ENCODE results near the gene MUC3A.

The MUC3A gene

DNA sequence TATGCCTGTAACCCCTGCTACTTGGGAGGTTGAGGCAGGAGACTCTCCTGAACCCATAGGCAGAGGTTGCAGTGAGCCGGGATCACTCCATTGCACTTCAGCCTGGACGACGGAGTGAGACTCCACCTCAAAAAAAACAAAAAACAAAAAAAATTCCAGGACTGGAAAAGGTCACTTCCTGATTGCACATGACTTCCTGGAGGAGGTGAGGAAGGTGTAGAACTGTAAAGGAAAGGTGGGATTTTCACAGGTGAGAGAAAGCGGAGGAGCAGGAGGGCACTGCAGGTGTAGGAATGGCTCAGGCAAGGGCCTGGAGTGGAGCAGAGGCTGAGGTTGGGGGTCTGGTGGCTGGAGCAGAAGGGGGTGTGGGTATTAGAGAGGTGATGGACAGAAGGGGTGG lies 3.2 kb upstream of the MUC3A start:
- DNase-seq (ENCODE audit: low spot score): no peak

DNA sequence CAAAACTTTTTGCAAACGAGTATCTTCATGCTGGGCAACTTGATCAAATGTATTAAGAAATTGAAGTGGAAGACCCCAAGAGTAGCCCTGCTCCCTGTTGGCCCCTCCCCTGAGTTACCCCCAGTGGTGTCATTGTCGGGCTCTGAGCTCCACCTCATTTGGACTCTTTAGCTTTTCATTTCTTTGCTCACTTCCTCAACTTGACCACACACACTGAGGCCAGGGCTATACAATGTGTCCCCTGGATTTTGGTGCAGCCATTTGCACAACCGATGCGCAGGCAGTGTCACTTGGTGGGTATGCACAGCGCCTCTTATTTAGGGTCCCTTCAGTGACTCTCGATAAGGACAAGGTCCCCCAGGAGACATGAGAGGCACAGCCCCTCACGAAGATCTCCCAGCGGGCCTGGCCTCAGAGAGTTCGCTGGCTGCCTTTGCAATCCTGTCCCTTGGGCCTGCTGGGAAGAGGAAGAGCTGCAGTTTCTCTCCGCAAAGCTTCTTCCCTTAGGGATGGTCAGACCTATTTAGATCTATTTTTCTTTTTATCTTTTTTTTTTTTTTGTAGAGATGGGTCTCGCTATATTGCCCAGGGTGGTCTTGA lies 2.5 kb upstream of the MUC3A start:
- DNase-seq (ENCODE audit: low spot score): no peak

DNA sequence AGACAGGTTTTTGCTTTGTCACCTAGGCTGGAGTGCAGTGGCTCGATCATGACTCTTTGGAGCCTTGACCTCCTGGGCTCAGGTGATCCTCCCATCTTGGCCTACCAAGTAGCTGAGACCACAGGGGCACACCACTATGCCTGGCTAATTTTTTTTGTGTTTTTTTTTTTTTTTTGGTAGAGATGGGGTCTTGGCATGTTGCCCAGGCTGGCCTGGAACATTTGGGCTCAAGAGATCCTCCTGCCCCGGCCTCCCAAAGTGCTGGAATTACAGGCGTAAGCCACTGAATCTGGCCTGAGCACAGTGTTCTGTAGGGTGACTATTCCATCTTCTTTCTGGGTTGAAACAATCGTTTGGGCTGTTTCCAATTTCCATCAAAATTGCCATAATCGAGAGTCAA lies 1.5 kb upstream of the MUC3A start:
- DNase-seq (ENCODE audit: low spot score): no peak

DNA sequence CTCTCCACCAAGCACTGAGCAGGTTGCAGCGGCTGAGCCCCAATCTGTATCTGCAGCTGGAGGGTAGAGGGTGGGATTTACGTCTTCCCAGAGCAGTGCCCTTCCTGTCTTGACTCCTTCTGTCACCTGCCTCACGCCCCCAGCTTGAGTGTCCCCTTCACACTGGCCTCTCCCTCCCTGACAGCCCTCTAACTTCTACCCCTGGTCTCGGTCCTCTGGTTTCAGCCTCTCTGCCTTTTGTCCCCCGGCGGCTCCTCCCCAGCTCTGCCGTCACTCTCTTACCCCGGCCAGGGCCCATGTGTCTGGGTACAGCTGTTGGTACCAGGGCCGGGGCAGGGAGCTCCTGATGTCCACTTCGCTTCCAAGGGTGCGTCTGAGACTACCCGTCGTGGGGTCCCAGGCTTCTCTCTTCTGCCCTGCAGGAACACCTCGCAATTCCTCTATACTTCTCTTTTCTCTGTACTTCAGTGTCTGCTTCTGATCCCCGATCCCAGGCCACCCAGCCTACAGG lies 654 bp downstream of the MUC3A start:
- no peak for DNase-seq (ENCODE audit: low spot score)

DNA sequence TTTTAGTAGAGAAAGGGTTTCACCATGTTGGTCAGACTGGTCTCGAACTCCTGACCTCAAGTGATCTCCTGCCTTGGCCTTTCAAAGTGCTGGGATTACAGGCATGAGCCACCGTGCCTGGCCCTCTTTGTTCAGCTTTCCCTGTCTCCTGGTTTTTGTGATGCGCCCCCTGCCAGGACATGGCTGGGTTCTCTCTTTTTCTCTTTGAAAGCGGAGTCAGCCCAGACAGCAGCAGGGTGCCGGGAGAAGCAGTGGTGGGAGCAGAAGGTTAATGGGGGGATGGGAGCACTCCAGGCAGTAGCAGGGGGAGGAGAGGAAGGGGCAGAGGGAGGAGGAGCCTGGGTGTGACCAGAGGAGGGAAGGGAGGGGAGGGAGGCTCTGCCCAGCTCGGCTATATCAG lies 1.8 kb downstream of the MUC3A start:
- no peak for DNase-seq (ENCODE audit: low spot score)

DNA sequence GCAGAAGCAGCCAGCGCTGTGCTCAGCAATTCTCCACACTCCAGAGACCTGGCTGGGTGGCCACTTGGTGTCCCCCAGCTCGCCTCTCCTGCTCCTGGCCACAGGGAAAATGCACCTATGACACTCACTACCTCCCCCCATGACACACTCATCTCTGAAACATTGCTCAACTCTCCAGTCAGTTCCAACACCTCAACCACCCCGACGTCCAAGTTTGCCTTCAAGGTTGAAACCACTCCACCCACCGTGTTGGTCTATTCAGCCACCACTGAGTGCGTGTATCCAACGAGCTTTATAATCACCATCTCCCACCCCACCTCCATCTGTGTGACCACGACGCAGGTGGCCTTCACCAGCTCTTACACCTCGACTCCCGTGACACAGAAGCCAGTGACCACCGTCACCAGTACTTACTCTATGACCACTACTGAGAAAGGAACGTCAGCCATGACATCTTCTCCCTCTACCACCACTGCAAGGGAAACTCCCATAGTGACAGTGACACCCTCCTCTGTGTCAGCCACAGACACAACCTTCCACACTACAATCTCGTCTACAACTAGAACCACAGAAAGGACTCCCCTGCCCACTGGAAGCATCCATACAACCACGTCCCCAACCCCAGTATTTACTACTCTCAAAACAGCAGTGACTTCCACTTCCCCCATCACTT lies 2.7 kb downstream of the MUC3A start:
- no peak for DNase-seq (ENCODE audit: low spot score)

DNA sequence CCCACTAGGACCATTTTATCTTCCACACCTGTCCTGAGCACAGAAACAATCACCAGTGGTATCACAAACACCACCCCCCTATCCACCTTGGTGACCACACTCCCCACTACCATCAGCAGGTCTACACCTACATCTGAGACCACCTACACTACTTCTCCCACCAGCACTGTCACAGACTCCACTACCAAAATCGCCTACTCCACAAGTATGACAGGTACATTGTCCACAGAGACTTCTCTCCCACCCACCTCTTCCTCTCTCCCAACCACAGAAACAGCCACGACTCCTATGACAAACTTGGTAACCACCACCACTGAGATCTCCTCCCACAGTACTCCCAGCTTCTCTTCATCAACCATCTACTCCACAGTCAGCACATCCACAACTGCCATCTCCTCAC lies 3.3 kb downstream of the MUC3A start:
- DNase-seq (ENCODE audit: low spot score): no peak

DNA sequence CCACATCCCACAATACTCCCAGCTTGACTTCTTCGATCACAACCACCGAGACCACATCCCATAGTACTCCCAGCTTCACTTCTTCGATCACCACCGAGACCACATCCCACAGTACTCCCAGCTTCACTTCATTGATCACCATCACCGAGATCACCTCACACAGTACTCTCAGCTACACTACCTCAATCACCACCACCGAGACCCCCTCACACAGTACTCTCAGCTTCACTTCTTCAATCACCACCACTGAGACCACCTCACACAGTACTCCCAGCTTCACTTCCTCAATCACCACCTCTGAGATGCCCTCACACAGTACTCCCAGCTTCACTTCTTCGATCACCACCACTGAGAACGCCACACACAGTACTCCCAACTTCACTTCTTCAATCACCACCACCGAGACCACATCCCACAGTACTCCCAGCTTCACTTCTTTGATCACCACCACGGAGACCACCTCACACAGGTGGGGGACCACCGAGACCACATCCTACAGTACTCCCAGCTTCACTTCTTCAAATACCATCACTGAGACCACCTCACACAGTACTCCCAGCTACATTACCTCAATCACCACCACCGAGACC lies 8.6 kb downstream of the MUC3A start:
- no peak for DNase-seq (ENCODE audit: low spot score)

DNA sequence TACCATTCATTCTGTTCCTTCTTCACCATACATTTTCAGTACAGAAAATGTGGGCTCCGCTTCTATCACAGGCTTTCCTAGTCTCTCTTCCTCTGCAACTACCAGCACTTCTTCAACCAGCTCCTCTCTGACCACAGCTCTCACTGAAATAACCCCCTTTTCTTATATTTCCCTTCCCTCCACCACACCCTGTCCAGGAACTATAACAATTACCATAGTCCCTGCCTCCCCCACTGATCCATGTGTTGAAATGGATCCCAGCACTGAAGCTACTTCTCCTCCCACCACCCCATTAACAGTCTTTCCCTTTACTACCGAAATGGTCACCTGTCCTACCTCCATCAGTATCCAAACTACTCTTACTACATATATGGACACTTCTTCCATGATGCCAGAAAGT lies 10.6 kb downstream of the MUC3A start:
- DNase-seq (ENCODE audit: low spot score): no peak

DNA sequence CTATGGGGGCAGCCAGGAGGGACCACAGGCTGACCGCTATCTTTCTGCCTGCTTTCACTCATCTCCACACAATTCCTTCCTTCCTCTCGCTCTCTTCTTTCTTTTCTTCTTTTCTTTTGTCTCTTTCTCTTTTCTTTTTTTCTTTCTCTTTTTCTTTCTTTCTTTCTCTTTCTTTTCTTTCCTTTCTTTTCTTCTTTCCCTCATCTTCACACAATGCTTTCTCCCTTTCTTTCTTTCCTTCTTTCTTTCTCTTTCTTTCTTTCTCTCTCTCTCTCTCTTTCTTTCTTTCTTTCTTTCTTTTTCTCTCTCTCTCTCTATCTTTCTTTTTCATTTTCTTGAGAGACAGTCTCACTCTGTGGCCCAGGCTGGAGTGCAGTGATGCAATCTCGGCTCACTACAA lies 13.2 kb downstream of the MUC3A start:
- no peak for DNase-seq (ENCODE audit: low spot score)

DNA sequence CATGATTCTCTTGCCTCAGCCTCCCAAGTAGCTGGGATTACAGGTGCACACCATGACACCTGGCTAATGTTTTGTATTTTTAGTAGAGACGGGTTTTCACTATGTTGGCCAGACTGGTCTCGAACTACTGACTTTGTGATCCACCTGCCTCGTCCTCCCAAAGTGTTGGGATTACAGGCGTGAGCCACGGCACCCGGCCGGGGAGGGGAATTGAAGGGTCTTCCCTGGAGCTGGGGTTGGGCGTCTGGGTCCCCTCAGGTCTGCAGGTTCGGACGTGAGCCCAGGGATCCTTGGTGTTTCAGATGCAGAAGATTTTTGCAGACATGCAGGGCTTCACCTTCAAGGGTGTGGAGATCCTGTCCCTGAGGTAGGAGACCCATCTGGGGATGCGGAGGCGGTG lies 14.1 kb downstream of the MUC3A start:
- no peak for DNase-seq (ENCODE audit: low spot score)

DNA sequence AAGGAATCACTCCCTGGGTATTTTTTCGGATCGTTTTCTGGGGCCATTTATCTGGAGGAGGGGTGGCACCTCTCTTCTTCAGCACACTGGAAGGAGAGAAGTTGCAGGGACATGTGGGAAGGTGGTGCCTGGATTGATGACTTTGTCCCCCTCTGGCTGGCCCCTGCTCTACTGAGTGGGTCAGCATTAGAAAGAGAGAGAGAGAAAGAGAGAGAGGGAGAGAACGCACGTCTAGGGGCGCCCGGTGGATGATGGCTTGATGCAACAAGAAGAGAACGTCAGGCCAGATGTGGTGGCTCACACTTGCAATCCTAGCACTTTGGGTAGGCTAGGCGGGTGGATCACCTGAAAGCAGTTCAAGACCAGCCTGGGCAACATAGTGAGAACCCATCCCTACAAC lies 14.5 kb downstream of the MUC3A start:
- DNase-seq (ENCODE audit: low spot score): no peak

DNA sequence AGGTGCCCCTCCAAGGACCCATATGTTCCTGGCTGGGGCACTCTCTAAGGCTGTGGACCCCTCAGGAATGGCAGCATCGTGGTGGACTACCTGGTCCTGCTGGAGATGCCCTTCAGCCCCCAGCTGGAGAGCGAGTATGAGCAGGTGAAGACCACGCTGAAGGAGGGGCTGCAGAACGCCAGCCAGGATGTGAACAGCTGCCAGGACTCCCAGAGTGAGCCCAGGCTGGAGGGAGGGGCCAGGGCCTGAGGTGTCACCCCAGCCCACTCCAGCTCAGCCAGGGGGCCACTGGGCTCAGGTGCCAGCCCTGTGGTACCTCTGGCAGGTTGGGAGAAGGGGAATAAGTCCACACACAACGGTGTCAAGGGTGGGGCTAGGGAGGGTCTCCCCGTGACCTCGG lies 15.3 kb downstream of the MUC3A start:
- no peak for DNase-seq (ENCODE audit: low spot score)

DNA sequence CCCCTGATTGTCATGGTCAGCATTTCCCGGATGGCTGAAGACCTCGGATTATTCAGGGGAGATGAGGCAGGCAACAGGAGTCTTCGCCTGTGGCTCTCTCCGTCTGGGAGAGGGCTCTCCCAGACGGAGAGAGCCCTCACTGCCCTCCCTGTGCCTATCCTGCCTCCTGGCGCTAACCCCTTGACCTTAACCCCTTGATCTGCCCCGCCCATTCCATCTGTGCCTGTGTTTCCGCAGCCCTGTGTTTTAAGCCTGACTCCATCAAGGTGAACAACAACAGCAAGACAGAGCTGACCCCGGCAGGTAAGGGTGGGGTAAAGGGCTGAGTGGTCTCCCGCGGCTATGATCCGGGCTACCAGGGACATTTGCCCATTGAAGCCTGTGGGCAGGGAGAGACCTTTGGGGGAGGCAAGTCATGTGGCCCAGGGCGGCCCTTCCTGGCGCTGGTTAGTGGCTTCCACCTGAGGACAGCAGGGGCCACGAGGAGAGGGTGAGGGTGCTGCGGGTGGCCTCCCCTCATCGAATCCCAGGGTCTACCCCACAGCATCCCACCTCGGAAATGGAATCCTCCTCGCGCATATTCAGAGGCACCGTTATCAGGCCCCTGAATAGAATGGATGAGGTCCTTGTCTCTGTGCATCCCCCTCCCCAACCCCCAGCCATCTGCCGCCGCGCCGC lies 15.8 kb downstream of the MUC3A start:
- no peak for DNase-seq (ENCODE audit: low spot score)

DNA sequence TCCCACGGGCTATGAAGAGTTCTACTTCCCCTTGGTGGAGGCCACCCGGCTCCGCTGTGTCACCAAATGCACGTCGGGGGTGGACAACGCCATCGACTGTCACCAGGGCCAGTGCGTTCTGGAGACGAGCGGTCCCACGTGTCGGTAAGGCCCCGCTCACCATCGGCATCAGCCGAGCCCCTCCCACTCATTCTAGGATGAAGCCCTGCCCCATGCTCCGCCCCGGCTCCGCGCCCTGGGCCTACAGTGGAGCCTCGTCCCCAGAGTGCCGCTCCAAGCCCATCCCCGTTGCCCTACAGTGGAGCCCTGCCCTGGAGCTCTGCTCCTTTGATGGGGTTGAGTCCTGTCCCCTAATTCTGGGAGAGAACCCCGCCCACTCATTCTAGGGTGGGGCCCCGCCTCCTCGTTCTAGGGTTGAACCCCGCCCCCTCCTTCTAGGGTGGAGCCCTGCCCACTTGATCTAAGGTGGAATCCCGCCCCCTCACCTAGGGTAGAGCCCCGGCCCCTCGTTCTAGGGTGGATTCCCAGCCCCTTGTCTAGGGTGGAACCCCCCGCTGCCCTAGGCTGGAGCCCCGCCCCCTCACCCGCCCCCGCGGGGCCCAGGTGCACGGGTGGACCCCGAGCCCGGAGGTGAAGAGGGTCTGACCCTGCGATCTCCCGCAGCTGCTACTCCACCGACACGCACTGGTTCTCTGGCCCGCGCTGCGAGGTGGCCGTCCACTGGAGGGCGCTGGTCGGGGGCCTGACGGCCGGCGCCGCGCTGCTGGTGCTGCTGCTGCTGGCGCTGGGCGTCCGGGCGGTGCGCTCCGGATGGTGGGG lies 16.6 kb downstream of the MUC3A start:
- no peak for DNase-seq (ENCODE audit: low spot score)

DNA sequence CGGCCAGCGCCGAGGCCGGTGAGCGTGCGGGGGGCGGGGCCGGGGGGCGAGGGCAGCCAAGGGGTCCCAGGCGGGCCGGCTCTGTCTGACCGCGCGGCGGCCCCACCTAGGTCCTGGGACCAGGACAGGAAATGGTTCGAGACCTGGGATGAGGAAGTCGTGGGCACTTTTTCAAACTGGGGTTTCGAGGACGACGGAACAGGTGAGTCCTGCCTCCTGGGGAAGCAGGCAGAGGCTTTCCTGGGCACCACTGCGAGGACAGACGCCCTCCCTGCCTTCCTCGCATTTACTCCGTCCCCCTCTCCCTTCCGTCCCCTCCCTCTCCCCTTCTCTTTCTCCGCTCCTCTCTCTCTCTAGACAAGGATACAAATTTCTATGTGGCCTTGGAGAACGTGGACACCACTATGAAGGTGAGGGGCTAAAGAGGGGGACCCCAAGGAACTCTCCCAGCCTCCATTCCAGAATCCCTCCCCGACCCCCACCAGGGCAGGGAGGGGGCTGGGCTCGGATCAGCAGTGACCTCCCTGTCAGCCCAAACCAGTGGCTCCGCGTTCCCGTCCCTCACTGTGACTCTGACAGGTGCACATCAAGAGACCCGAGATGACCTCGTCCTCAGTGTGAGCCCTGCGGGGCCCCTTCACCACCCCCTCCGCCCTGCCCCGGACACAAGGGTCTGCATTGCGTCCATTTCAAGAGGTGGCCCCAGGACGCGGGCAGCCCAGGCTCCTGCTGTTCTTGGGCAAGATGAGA lies 17.4 kb downstream of the MUC3A start:
- DNase-seq (ENCODE audit: low spot score): no peak

DNA sequence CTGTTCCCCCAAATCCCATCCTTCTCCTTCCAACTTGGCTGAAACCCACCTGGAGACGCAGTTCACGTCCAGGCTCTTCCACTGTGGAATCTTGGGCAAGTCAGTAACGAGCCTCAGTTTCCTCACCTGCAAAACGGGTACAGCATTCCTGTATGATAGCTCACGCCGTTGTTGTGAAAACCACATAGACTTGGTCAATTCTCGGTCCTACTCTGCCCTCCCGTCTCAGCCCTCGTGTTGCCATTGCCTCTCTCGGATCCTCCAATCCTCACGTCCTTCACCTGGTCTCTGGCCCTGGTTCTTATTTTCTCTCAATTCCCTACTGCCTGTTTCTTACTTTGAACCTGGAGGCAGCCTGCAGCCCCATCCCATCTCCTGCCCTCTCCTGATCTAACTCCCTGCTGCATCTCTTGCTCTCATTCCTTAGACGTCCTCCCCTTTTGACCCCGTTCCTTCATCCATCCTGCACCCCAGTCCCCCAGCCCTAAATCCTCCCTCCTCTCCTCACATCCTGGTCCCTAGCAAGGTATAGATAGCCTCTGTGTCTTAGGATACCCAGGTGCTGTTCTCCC lies 18.0 kb downstream of the MUC3A start:
- no peak for DNase-seq (ENCODE audit: low spot score)

DNA sequence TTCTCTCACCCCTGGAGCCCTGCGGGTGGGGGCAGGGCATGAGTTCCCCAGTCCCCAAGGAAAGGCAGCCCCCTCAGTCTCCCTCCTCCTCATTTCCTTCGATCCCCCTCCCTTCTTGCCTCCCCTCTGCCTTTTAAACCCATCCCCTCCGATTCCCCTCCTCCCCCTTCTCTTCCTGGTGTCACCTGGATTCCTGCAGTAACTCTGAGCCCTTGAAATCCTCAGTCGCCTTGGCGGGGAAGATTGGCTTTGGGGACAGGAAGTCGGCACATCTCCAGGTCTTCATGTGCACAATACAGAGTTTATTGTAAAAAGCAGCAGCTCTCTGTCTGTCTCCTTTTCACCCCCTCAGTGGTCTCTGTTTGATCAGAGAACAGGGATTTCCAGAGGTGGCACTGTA lies 18.7 kb downstream of the MUC3A start:
- DNase-seq (ENCODE audit: low spot score): no peak

DNA sequence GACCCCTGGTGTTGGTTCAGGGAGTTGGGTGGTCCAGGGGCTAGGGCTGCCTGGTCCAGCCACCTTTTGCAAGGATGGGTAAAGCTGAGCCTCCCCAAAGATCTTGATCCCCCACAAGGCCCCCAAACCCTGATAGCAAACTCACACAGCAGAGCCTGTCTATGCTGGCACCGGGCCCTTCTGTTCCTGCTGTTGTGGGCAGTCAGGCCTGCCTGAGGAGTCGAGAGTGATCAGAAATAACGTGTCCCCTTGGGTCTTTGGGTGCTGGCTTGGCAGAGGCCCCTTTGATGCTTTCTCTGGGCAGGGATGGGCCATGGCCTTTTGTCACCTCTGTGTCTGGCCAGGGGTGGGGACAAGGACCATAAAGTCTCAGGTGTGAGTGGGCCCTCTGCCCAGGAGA lies 19.3 kb downstream of the MUC3A start:
- DNase-seq (ENCODE audit: low spot score): no peak

DNA sequence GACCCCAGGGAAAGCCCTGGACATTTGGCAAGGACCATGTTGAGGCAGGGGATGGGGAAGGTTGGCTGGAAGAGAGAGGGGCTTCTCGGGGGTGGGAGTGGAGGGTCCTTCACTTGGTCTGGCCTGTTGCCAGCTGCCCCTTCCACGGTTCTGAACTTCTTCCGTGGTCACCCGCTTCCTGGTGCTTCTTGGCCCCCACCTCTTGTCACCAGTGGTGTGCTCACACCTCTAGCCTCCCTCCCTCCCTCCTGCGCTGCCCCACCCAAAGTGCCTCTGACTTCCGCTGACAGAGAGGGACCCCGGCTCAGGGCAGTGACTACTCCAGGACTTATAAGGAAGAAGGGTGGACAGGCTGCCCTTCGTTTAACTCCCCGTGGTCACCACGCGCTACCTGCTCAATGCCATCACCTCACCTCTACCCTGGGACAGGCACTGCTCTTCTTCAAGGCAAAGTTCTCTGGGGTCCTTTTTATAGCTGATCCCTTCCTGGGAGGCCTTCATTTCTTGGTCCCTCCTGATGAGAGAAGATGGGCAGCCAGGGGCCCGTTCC lies 19.8 kb downstream of the MUC3A start, which contains the start of gene MUC12:
MUC12 (plus strand) TSS at position 500 of the 550 bp plus-strand sequence. CDS start 58 bp downstream, outside the sequence.
- DNase-seq (ENCODE audit: low spot score): no peak

Measured in putamen (tissue), 1 donor.